ENCODE data around the gene ATP2A2.
"Not testable (repeated sequence)": the region's sequence is repeated elsewhere in the genome, so short reads cannot be mapped to it uniquely, and the experiment has no call there.

The ATP2A2 gene

DNA sequence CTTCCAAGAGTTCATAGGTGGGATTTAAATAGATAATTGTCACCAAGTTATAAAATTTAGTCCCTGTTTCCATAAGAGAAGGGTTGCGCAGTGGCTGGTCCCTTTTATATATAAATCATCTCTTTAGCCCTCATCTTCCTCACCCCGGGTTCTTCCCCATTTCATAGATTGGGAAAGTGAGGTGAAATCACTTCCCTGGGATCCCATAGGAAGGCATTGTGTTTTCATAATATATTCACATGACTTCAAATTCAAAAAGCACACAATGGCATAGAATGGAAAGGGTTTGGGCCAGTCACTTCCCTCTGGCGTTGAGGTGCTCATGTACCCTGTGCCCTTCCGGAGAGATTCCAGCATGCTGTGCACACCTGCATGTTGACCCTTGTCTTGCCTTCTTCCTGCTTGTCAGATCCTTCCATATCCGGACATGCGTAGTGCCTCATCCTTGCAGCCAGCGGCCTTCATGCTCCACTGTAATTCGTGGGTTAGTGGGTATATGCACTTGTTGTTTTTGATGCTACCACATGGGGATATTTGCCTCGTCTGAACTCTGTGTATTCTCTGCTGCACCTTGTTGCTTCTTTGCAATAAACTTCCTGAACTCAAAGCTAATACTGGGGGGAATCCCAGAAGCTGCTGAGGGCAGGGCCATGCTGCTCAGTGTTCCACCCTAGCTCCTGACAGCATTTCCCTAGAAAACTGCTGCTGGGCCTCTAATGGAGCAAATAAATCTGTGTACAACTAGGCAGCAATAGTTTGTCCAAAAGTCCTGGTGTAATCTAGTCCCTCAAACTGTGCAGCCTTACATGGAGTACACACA is 62.9 kb downstream of the ATP2A2 start:
- no peak for DNase-seq

DNA sequence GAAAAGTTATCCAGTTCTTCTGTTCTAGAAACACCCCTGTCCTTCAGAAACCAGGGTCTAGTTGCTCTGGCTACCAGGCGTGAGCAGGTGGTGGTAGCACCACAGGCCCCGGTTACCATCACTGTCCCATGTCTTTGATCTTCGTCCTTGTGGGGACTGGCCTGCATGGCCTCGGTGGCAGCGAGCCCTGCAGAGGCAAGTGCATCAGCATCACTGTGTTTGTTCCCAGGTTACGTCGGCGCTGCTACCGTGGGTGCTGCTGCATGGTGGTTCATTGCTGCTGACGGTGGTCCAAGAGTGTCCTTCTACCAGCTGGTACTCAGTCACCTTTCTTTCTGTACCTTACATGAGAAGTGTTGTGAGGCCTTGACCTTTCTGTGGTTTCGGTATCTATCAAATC is 63.6 kb downstream of the ATP2A2 start:
- DNase-seq, result no peak

DNA sequence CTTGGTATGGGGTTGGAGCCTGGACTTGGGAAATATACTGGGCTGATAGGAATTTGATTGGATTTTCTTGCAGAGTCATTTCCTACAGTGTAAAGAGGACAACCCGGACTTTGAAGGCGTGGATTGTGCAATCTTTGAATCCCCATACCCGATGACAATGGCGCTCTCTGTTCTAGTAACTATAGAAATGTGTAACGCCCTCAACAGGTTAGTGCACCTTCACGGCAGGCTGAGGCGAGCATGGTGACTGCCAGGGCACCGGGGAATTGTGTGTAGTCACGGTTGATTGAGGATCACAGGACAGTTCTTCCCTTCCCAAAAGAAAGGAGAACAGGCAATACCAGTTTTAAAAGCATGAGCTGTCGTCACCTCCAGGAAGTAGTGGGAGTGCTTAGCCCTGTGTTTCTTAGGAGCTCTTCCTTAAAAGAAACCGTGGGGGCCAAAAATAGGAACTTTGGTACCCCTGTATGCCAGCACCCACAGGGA is 64.2 kb downstream of the ATP2A2 start:
- no peak for DNase-seq

DNA sequence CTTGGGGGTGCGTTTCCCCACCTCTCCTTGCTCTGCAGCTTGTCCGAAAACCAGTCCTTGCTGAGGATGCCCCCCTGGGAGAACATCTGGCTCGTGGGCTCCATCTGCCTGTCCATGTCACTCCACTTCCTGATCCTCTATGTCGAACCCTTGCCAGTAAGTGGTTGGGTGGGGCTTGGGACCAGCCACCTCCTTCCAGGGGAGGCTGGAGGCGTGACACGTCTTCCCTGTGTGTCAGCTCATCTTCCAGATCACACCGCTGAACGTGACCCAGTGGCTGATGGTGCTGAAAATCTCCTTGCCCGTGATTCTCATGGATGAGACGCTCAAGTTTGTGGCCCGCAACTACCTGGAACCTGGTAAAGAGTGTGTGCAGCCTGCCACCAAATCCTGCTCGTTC is 64.9 kb downstream of the ATP2A2 start:
- no peak for DNase-seq

DNA sequence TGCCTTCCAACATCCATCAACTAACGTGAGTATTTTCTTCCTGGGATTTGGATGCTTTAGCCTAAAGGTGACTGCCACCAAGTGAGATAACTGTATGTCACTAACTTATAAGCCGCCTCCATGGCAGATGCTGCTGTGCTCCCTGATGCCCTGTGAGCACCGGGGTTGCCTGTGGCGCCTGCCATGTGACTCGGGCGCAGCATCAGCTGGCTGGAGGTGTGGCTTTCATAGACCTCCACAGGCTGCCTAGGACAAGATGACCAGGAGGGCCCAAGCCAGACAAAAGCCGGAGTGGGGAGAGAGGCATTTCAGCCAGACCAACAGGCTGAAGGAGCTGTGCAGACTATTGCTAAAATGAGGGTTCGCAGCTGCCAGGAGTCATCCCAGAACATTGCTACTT is 66.7 kb downstream of the ATP2A2 start:
- no peak for DNase-seq

DNA sequence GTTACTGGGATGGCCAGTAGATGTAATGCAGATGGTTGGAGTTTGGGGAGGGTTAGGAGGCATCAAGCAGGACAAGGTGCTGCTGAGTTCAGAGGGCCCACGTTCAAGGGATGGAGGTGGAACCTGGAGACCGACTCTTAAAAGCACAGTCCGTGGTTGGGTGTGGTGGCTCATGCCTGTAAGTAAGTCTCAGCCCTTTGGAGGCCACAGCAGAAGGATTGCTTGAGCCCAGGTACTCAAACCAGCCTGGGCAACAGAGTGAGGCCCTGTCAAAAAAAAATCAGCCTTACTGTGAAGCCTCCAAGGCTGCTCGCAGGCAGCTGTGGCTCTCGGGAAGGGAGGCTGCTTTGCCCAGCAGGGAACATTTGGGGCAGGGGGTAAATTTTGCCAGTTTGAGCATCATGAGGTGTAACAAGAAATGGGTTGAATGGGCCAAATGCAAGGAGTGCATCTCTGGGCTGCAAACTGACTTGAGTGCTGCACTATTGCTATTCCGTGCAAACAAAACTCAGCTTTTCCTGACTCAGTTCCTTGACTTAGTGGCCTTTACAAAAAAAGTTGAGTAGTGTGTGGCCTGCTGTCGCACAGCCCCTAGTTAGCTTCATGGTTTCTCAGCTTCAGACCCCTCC is 67.5 kb downstream of the ATP2A2 start:
- DNase-seq, result no peak

DNA sequence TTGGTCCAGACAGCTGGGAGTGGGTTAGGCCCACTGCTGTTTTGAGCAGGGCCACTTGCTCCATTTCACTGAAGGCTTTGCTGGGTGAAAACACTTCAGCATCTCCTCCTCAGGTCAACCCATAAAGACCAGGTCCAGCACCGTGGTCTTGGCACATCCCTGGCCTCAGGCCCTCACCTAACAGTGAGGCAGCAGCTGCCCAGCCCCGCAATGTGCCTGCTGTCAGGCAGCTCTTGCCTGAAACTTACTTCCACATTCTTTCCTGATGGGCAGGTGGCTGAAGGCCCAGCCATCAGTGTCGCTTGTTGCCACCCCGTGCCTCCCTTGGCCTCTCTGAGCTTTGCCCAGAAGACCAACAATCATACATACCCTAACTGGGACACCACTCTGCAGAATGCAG is 68.0 kb downstream of the ATP2A2 start:
- no peak for DNase-seq

DNA sequence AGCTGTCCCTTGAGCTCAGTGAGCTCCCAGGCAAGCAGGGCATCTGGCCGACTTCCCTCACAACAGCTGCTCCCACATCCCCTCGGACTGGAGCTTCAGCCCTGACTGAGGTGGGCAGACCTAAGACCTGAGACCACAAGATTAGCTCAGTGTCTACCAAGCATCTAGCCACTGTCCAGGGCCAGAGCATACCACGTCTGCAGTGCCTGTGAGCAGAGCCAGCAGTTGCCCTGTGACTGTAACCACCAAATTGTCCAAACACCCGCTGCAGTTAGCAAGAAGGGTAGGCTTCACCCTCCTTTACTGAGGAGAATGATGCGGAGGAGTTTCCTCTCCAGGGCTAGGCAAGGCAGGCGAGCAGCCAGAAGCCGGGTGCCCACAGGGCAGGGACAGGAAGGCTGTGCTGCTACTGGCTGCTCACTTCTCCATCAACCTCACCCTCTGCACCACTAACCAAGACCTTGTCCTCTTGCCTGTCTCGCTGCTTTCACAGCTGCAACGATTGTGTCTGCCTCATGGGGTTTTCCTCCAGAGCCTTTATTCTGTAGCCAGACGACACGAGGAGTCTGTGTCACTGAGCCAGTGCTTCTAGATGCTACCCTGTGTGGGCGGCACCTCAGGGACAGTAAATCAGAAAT is 68.6 kb downstream of the ATP2A2 start:
- peak; percentile 27 for DNase-seq

DNA sequence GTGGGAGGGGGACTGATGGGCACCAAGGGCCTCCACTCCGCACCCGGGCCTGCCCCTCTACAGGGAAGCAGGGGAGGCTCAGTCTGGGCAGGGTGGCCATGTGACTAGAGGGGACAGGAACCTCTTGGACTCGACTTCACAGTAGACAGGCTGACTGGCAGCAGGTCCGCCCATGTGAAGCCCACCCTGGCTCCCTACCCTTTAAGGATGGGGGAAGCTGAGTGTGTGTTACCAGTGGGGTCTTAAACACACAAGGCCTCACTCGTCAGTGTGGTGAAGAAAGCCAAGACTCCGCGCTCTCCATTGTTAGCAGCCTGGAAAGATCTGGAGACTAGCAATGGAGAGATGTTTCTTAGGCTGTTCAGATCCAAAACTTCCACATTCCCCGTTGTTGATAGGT is 70.1 kb downstream of the ATP2A2 start:
- DNase-seq, result no peak

DNA sequence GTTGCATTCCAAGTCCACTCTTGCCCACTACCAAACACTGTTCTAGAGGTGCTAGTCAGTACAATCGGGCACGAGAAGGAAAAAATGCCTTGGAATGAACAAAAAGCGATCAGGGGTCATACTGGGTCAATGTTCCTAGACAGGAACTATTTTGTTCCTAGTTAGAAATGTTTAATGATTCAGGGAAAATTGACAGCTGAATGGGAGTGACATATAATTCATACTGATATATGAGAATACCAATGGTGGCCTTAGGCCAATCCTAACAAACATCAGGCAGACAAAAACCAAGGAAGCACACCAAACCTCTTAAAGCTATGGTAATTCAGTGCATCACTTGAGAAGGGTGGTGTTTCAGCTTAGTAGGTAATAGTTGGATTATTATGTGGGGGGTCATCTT is 71.4 kb downstream of the ATP2A2 start:
- DNase-seq, result no peak

DNA sequence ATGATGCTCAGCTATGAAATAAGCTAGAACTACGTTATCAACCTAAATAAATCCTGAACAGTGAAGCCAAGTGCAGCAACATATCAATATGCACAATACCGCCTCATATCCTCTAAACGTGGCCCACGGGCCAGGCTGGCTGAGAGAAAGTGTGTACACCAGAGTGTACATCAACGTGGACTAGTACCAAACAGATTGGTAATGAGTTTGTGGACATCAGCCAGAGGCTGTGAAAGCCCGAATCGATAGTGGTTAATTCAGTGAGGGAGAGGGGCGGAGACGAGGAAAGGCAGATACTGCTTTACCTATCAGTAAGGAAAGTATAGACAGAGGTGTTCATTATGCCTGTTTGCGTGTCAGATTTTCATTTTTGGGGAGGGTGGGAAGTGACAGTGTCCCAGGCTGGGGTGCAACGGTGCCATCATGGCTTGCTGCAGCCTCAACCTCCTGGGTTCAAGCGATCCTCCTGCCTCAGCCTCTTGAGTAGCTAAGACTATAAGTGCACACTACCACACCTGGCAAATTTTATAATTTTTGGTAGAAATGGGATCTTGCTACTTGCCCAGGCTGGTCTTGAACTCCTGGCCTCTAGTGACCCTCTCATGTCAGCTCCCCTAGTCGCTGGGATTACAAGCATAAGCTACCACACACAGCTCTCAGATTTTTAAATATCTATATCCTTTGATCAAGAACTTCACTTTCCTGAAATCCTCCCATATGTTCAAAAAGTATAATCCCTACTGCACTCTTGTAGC is 72.3 kb downstream of the ATP2A2 start:
- no peak for DNase-seq

DNA sequence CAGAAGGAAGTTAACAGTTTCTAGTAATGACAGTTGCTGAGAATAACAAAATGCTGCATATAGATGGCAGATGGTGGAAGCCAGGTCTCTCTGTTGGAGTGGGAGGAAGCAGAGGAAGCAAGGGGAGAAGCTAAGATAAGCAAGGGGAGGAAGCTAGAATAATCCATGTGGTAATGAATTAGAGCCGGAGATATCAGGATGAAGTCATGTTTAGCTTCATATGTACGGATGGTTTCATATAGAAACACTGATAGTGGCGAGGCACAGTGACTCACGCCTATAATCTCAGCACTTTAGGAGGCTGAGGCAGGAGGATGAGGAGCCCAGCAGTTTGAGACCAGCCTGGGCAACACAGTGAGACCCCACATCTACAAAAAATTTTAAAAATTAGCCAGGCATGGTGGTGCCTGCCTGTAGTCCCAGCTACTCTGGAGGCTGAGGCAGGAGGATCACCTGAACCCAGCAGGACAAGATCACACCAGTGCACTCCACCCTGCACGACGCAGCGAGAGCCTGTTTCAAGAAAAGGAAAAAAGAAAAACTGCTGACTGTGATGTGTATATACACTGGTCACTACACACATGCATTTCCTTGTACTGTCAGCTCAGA is 73.2 kb downstream of the ATP2A2 start:
- DNase-seq, result no peak

DNA sequence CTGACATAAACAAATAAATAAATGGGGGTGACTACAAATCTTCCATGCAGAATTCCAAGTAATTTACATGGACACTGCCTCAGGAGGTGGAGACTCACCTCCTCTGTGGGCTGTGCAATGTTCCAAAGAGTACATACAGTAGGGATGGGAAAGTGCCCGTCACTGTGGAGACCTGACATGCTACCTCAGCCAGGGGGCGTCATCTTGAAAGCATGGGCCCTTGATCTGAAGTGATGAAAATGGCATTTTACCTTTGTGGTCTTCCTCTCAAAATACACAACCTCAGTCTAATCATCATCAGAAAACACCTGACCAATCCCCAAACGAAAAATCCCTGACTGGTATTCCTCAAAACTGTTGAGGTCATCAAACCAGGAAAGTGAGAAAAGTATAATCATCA is 74.0 kb downstream of the ATP2A2 start:
- DNase-seq, result peak; percentile 29

DNA sequence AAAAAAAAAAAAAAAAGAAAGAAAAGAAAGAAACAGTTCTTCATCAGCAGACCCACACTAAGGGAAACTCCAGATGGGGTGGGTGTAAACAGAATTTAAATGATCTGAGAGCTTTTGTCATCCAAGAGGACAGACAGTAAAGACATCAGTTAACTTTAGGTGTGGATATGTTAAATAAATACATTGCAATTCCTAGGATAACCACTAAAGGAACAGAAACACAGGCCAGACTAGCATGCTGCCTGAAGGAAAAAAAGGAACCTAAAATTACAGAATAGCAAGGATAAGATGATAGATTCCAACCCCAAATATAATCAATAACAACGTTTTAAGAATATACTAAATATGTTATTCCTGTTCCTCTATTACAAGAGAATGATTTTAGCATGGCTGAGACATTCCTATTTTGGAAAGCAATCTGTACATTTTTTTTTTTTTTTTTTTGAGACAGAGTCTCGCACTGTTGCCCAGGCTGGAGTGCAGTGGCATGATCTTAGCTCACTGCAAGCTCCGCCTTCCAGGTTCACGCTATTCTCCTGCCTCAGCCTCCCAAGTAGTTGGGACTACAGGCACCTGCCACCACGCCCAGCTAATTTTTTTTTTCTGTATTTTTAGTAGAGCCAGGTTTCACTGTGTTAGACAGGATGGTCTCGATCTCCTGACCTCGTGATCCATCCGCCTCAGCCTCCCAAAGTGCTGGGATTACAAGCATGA is 77.5 kb downstream of the ATP2A2 start:
- not testable (repeated sequence) for DNase-seq

DNA sequence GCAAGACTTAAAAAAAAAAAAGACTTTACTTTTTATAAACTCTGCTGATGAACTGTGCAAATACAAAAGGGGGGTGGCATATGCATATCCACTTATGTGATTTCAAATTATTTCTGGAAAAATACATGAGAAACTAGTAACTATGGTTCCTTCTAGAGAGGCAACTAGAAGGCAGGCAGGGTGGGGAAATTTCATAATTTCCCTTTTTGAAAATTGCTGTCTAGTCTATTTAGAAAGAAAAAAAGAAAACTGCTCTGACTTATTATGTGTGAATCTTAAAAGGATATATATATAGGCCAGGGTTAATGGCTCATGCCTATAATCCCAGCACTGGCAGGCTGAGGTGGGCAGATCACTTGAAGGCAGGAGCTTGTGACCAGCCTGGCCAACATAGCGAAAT is 80.2 kb downstream of the ATP2A2 start:
- DNase-seq, result no peak

DNA sequence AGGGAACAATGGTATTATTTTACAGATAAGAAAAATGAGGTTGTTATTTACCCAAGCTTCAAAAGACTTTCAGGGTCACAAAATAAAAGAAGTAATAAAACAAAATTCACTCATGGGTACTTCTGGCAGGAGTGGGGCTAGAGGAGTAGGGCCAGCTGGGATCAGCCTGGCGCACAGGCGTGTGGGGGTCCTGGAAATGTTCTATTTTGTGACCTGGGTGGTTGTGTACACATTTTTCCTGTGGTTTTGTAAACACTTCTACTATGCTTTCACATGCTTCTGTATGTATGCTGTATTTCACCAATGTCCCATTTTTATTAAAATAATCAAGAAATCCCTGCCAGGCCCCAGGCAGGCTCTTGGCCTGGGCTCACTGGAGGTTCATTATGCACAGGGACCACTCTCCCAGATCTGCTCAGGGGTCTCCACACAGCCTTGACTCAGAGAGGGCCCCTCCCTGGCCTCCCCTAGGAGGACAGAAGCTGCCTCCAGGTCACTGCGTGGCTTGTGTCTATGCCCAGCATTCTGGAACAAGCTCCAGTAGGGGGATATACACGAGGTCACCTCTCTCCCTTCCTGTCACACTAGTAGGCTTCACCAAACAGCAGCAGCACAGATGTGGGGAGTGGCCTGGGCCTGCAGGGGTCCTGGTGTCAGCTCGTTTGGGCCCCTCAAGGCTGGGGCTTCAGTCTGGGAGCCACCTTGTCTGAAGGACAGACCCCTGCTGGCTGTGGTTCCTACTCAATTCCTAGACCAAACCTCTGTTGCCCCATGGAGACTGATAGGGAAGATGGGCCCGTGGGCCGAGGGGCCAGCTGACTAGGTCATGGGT is 84.7 kb downstream of the ATP2A2 start:
- DNase-seq, result no peak

DNA sequence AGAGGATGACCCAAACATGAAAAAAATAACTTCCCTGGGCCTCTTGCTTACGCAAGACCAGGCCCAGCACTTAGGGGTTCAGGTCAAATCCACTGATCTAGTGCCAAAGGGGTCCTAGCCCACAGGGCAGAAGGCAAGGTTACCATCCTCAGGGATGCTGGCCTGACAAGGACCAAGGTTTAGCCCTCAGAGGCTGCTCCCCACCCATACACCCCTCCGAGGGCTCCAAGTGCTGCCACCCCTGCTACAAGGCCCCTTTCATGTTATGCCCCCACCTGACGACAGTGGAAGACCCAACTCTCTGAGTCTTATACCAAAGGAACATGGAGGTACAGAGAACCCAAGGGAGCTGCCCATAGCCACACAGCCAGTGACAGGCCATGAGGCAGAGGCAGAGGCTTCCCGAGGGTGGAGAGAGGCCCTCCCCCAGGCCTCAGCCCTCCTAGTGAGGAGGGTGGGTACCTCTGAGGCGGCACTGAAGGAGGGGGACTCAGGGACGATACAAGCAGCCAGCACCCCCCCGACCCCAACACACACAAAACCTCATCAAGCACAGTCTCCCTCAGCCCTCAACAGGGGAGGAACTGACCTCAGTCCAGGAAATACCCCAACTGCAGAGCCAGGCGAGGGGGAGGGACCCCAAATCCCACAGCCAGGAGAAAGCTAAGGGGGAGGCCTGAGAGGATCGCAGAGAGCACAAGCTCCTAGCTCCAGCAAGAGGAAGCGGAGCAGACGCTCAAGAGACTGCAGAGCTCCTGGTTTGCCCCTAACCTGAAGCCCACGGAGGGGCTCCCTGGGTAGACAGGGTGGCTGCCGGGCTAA is 85.5 kb downstream of the ATP2A2 start:
- no peak for DNase-seq

DNA sequence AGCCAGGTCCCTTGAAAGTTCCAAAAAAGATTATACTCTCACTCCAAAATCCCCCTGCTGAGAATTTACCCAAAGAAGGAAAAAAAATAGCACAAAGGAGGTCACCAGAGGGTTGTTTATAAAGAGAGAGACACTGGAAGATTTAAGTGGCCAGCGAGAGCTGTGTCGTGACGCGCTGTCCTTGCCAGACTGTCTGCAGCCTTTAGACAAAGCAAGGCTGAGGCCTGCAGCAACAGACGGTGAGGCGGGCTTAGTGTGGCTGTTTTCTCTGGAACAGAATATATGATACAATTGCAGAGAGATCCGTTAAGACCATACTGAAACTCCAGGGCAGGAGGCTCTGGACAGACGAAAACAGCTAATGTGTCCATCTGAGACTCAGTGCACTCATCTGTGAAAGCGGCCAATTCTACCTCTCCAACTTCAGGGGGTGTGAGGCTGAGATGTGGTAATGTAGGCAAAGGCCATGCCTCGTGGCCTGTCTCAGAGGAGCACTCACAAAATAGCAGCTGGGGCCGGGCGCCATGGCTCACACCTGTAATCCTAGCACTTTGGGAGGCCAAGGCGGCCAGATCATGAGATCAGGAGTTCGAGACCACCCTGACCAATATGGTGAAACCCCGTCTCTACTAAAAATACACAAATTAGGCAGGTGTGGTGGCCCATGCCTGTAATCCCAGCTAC is 86.3 kb downstream of the ATP2A2 start:
- no peak for DNase-seq

DNA sequence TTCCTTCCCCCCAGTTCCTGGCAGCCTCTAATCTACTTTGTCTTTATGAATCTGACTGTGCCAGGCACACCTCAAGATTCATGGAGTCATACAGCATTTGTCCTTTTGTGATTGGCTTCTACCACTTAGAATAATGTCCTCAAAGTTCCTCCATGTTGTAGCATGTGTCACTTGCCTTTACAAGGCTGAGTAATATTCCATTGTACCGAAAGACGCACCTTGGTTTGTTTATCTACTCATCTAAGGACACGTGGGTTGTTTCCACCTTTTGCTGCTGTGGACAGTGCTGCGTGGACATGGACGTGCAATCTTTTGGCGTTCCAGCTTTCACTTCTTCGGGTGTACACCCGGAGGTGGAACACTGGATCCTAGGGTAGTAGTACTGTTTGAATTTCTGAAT is 88.9 kb downstream of the ATP2A2 start:
- DNase-seq, result no peak

DNA sequence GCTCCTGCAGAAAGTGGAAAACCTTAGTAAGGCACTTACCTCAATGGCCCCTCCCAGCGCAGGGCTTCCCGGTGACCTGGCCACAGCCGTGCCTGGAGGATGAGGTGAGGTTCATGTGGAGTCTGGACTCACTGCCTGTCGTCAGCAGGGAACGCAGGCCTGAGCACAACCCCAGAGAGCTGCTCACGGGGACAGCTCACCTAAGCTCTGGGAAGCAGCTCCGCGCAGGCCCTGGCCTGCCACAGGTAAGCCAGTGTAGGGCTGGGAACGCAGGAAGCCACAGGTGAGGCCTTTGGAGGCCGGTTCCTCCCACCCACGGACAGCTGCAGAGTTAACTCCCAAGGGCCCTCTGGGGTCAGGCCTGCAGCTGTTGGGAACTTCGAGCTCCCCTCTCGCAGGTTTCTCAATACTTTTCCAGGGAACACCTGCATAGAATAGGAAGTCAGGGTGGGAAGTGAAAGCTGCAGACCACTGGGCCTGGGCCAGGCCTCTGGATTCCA is 89.7 kb downstream of the ATP2A2 start:
- no peak for DNase-seq

All from CD4-positive, alpha-beta T cell treated with Interleukin-10 for 1 hour (primary cell).